ENCODE results near the gene SERTAD4.

DNA sequence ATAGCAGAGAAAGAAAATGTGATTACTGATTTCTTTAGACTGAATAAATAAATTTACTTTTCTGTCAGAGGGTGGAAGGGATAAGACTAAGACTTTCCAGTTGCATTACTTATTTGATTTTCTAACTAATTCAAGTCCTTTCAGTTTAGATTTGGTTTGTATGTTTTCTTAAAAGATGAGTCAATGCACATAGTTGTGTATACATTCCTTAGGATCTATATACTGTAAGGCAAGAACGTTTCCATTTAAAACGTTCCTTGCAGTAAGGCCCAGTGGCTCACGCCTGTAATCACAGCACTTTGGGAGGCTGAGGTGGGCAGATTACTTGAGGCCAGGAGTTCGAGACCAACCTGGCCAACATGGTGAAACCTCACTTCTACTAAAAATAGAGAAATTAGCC, 14.5 kb upstream of the SERTAD4 start:
- TF ChIP-seq, protein P1, sequence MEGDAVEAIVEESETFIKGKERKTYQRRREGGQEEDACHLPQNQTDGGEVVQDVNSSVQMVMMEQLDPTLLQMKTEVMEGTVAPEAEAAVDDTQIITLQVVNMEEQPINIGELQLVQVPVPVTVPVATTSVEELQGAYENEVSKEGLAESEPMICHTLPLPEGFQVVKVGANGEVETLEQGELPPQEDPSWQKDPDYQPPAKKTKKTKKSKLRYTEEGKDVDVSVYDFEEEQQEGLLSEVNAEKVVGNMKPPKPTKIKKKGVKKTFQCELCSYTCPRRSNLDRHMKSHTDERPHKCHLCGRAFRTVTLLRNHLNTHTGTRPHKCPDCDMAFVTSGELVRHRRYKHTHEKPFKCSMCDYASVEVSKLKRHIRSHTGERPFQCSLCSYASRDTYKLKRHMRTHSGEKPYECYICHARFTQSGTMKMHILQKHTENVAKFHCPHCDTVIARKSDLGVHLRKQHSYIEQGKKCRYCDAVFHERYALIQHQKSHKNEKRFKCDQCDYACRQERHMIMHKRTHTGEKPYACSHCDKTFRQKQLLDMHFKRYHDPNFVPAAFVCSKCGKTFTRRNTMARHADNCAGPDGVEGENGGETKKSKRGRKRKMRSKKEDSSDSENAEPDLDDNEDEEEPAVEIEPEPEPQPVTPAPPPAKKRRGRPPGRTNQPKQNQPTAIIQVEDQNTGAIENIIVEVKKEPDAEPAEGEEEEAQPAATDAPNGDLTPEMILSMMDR (IDR thresholded peaks at IDR 0.05) = no peak
- TF ChIP-seq POLR2A (IDR thresholded peaks at IDR 0.05) = no peak
